ENCODE results near the gene PDE4D. TPM values are rescaled to one million over a fixed set of nuclear protein-coding genes. Genes with fewer than 3 reads are reported as not detected.

The PDE4D gene
- total RNA-seq, 1 donor from 2014 or later: 50.0 TPM

- H3K36me3 Mint-ChIP-seq: peaks cover 3% of the 10 kb centered on the region
- H3K4me1 Mint-ChIP-seq (ENCODE audit: unreplicated experiment): peaks cover 19% of the 10 kb centered on the region
- no peak overlapping the region for H3K27ac Mint-ChIP-seq
These were observed 641.9 kb downstream of the PDE4D start for GRCh38 chr5:59251627-59252026.

DNA sequence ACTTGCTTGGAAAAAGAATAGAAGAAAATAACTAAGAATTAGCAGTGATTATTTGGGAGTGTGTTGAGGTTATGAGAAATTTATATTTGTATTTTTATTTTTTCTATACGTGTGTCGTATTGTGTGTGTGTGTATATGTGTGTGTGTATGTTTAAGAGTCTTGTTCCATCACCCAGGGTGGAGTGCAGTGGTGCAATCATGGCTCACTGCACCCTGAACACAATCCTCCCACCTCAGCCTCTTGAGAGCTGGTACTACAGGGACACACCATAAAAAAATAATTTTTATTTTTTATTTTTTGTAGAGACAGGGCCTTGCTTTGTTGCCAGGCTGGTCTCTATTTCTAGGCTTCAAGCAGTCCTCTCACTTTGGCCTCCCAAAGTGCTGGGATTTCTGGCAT is 643.8 kb downstream of the PDE4D start:
- DNase-seq (ENCODE audit: extremely low spot score, unreplicated experiment): no peak
- Mint-ChIP-seq H3K27ac (no peak overlapping the region), H3K36me3 (peaks cover 3% of the 10 kb centered on the region), H3K4me3 (no peak overlapping the region), H3K27me3 (no peaks in the 10 kb centered on the region), H3K4me1 (ENCODE audit: unreplicated experiment) (peaks cover 22% of the 10 kb centered on the region), H3K9me3 (no peaks in the 10 kb centered on the region)
- TF ChIP-seq CTCF (conservative IDR thresholded peaks at IDR 0.05): no peak

More at GRCh38 chr5:59251627-59252026, 641.9 kb downstream of the PDE4D start:
- no peak for DNase-seq (ENCODE audit: extremely low spot score, unreplicated experiment)
- no peak for TF ChIP-seq CTCF (conservative IDR thresholded peaks at IDR 0.05)
- H3K9me3 Mint-ChIP-seq: no peaks in the 10 kb centered on the region
- no peak overlapping the region for H3K4me3 Mint-ChIP-seq
- H3K27me3 Mint-ChIP-seq: no peaks in the 10 kb centered on the region

DNA sequence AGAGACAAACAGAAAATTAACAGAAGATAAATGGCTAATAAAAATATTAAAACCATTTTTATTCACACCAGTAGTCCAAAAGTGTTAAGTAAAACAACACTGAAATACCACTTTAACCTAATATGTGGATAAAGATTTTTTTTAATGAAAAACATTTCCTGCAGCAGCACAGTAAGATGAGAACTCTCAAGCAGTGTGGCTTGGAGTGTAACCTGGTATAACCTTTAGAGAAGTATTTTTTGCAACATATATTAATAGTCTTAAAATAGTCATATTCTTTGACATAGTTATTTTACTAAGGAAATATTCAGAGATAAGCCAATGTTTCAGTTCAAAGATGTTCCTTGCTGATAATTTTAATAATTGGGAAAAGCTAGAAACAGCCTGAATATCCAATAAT is 644.4 kb downstream of the PDE4D start:
- Mint-ChIP-seq H3K4me1 (ENCODE audit: unreplicated experiment) (peaks cover 20% of the 10 kb centered on the region), H3K27ac (no peak overlapping the region), H3K36me3 (peaks cover 3% of the 10 kb centered on the region), H3K27me3 (no peaks in the 10 kb centered on the region), H3K9me3 (no peaks in the 10 kb centered on the region), H3K4me3 (no peak overlapping the region)
- no peak for TF ChIP-seq CTCF (conservative IDR thresholded peaks at IDR 0.05)
- no peak for DNase-seq (ENCODE audit: extremely low spot score, unreplicated experiment)

GRCh38 chr5:59246882-59247281 is 646.6 kb downstream of the PDE4D start:
- Mint-ChIP-seq H3K27ac (no peak overlapping the region), H3K27me3 (no peaks in the 10 kb centered on the region), H3K4me1 (ENCODE audit: unreplicated experiment) (peaks cover 16% of the 10 kb centered on the region), H3K9me3 (no peaks in the 10 kb centered on the region), H3K36me3 (peaks cover 3% of the 10 kb centered on the region), H3K4me3 (no peak overlapping the region)
- TF ChIP-seq CTCF (conservative IDR thresholded peaks at IDR 0.05): no peak
- no peak for DNase-seq (ENCODE audit: extremely low spot score, unreplicated experiment)

- H3K4me1 Mint-ChIP-seq (ENCODE audit: unreplicated experiment): peaks cover 20% of the 10 kb centered on the region
- H3K27ac Mint-ChIP-seq: no peak overlapping the region
- TF ChIP-seq CTCF (conservative IDR thresholded peaks at IDR 0.05): no peak
- H3K36me3 Mint-ChIP-seq: peaks cover 3% of the 10 kb centered on the region
- no peak for DNase-seq (ENCODE audit: extremely low spot score, unreplicated experiment)
- no peaks in the 10 kb centered on the region for H3K27me3 Mint-ChIP-seq
- H3K9me3 Mint-ChIP-seq: no peaks in the 10 kb centered on the region
- no peak overlapping the region for H3K4me3 Mint-ChIP-seq
These were observed 647.2 kb downstream of the PDE4D start for GRCh38 chr5:59246145-59246869.

All from type B pancreatic cell (in vitro differentiated cells).